Stimulated activated CD8-positive, alpha-beta memory T cell treated with anti-CD3 and anti-CD28 coated beads, Interleukin-4, amount 100 ng/mL, for 24 hours (primary cell): ENCODE results near the gene AHNAK.

Experiments used
- DNase-seq: peaks from one replicate; pipeline ENCODE4 v3.0.0-alpha.2; 2020; ENCODE audit warnings: low read depth

AHNAK gene

GRCh38 chr11:62498492-62499286 lies 47.9 kb downstream of the AHNAK start:
- DNase-seq, result no peak

- no peak for DNase-seq
Measured at GRCh38 chr11:62498031-62498430, 48.6 kb downstream of the AHNAK start.

GRCh38 chr11:62497132-62497801 lies 49.3 kb downstream of the AHNAK start:
- DNase-seq, result no peak

- DNase-seq, result no peak
Measured at GRCh38 chr11:62496676-62497075, 49.9 kb downstream of the AHNAK start.

GRCh38 chr11:62494246-62494645 lies 52.4 kb downstream of the AHNAK start:
- DNase-seq, result no peak

GRCh38 chr11:62493801-62494200 lies 52.8 kb downstream of the AHNAK start:
- DNase-seq, result no peak

GRCh38 chr11:62492586-62492985 lies 54.0 kb downstream of the AHNAK start:
- no peak for DNase-seq

- DNase-seq, result no peak
Measured at GRCh38 chr11:62491571-62492329, 54.9 kb downstream of the AHNAK start.

- DNase-seq, result no peak
Measured at GRCh38 chr11:62489204-62489603, 57.4 kb downstream of the AHNAK start.

- no peak for DNase-seq
Measured at GRCh38 chr11:62487738-62488551, 58.7 kb downstream of the AHNAK start.

- DNase-seq, result no peak
Measured at GRCh38 chr11:62487136-62487535, 59.5 kb downstream of the AHNAK start.

GRCh38 chr11:62484352-62484751 lies 62.3 kb downstream of the AHNAK start:
- DNase-seq, result no peak

- DNase-seq, result no peak
Measured at GRCh38 chr11:62482753-62483152, 63.9 kb downstream of the AHNAK start.

- no peak for DNase-seq
Measured at GRCh38 chr11:62479631-62480201, 66.9 kb downstream of the AHNAK start.

GRCh38 chr11:62477927-62478326 lies 68.7 kb downstream of the AHNAK start:
- DNase-seq, result no peak

GRCh38 chr11:62472063-62472884 lies 74.3 kb downstream of the AHNAK start:
- no peak for DNase-seq

GRCh38 chr11:62471603-62472002 lies 75.0 kb downstream of the AHNAK start:
- DNase-seq, result no peak

- no peak for DNase-seq
Measured at GRCh38 chr11:62468577-62468976, 78.0 kb downstream of the AHNAK start.

- no peak for DNase-seq
Measured at GRCh38 chr11:62466444-62466843, 80.2 kb downstream of the AHNAK start.

- DNase-seq, result no peak
Measured at GRCh38 chr11:62464655-62465054, 82.0 kb downstream of the AHNAK start.

GRCh38 chr11:62463121-62463542 lies 83.5 kb downstream of the AHNAK start:
- DNase-seq, result no peak
